SK-N-SH (cell line): ENCODE measurements around the gene ACOXL. TPM values are rescaled to one million over a fixed set of nuclear protein-coding genes. Genes with fewer than 3 reads are reported as not detected.

Source experiments
- CTCF ChIA-PET: fragments of 300-600, 350-600 bp; formaldehyde crosslinking; extraction: SDS; loops from one replicate; lab custom pipeline; 2021; lab: Yijun Ruan, JAX
- POLR2A ChIA-PET: fragments of 350-600 bp; sonication (Branson Sonifier 250); formaldehyde crosslinking; extraction: SDS; loops from one replicate; lab custom pipeline; 2020; ENCODE audit warnings: antibody characterized with exemption, inconsistent platforms; lab: Yijun Ruan, JAX
- DNase-seq: peaks from one replicate; pipeline ENCODE4 v3.0.0; 2012
- H2AFZ ChIP-seq: fragments of 200-600 bp; sonication (generic); 2 replicates; pipeline ENCODE4 v1.8.1; 2016; ENCODE audit warnings: antibody characterized with exemption, mild to moderate bottlenecking, low read depth
- H3F3A ChIP-seq: fragments of 200-600 bp; sonication (generic); replicated peaks from 2 replicates; pipeline ENCODE3; 2016; ENCODE audit warnings: antibody characterized with exemption, mild to moderate bottlenecking; ENCODE audit not compliant: insufficient read depth
- H3K27ac ChIP-seq, 2 experiments: fragments of 200-500 bp in 1 of 2; fragments of 200-600 bp in 1 of 2; sonication (Bioruptor generic) in 1 of 2; sonication (generic), shearing (Covaris generic) in 1 of 2; 2 replicates each; pipeline versions ENCODE4 v1.5.1 to v1.6.1; 2014 to 2016; ENCODE audit warnings: low read depth in 2 of 2, inconsistent platforms in 1 of 2, low read length in 1 of 2, mild to moderate bottlenecking in 1 of 2, mixed read lengths in 1 of 2
- H3K27me3 ChIP-seq: fragments of 200-600 bp; sonication (generic), shearing (Covaris generic); 2 replicates; pipeline ENCODE4 v1.6.1; 2016; ENCODE audit warnings: mixed run types; ENCODE audit not compliant: insufficient read depth
- H3K36me3 ChIP-seq, 2 experiments: fragments of 200-500 bp in 1 of 2; fragments of 200-600 bp in 1 of 2; sonication (Bioruptor generic) in 1 of 2; sonication (generic) in 1 of 2; replicated peaks in 1 of 2; 2 replicates each; pipeline versions ENCODE3 to v1.5.1; 2014 to 2016; ENCODE audit warnings: low read length in 1 of 2, mild to moderate bottlenecking in 1 of 2; ENCODE audit not compliant: insufficient read depth in 2 of 2, control insufficient read depth in 1 of 2
- H3K4me1 ChIP-seq, 2 experiments: fragments of 200-500 bp in 1 of 2; fragments of 200-600 bp in 1 of 2; sonication (Bioruptor generic) in 1 of 2; sonication (generic), shearing (Covaris generic) in 1 of 2; 2 replicates each; pipeline versions ENCODE4 v1.5.1 to v1.6.1; 2014 to 2016; ENCODE audit warnings: low read depth in 1 of 2, low read length in 1 of 2, mixed run types in 1 of 2; ENCODE audit not compliant: insufficient read depth in 2 of 2, control insufficient read depth in 1 of 2
- H3K4me2 ChIP-seq: fragments of 200-600 bp; sonication (generic), shearing (Covaris generic); 2 replicates; pipeline ENCODE4 v1.6.1; 2017; ENCODE audit warnings: mixed run types
- H3K4me3 ChIP-seq, 2 experiments: fragments of 200-500 bp in 1 of 2; fragments of 200-600 bp in 1 of 2; sonication (Bioruptor generic) in 1 of 2; sonication (generic), shearing (Covaris generic) in 1 of 2; 2 replicates each; pipeline versions ENCODE4 v1.5.1 to v1.8.1; 2014 to 2016; ENCODE audit warnings: low read depth in 2 of 2, inconsistent platforms in 1 of 2, low read length in 1 of 2, mild to moderate bottlenecking in 1 of 2, mixed read lengths in 1 of 2, moderate library complexity in 1 of 2
- H3K79me2 ChIP-seq: fragments of 200-600 bp; sonication (generic); 2 replicates; pipeline ENCODE4 v1.8.1; 2017; ENCODE audit warnings: mild to moderate bottlenecking; ENCODE audit not compliant: insufficient read depth
- H3K9ac ChIP-seq: fragments of 200-600 bp; sonication (generic); 2 replicates; pipeline ENCODE4 v1.6.1; 2017; ENCODE audit warnings: mixed run types
- H3K9me2 ChIP-seq: fragments of 200-600 bp; sonication (generic); 2 replicates; pipeline ENCODE4 v1.6.1; 2017; ENCODE audit warnings: mixed run types
- H3K9me3 ChIP-seq: fragments of 200-600 bp; sonication (generic); 2 replicates; pipeline ENCODE4 v1.6.1; 2017; ENCODE audit warnings: mixed run types, mild to moderate bottlenecking, moderate library complexity
- H4K20me1 ChIP-seq: fragments of 200-600 bp; sonication (generic); 2 replicates; pipeline ENCODE4 v1.6.1; 2017; ENCODE audit warnings: mild to moderate bottlenecking, mixed run types; ENCODE audit not compliant: insufficient read depth
- ELF1 ChIP-seq: IDR thresholded peaks from 2 replicates; pipeline ENCODE4 v1.4.0; 2012
- EP300 ChIP-seq, 2 experiments: IDR thresholded peaks; 2 replicates each; pipeline versions ENCODE4 v1.4.0 to v1.6.1; 2012; ENCODE audit warnings: borderline replicate concordance in 1 of 2, low read depth in 1 of 2, low read length in 1 of 2
- FOXM1 ChIP-seq: IDR thresholded peaks from 2 replicates; pipeline ENCODE4 v1.4.0; 2012; ENCODE audit warnings: low read depth, mild to moderate bottlenecking
- GATA2 ChIP-seq: sonication (generic); formaldehyde crosslinking; IDR thresholded peaks from 2 replicates; pipeline ENCODE4 v1.5.0; 2020; ENCODE audit warnings: mild to moderate bottlenecking, missing genetic modification reagents
- JUND ChIP-seq: IDR thresholded peaks from 2 replicates; pipeline ENCODE4 v1.4.0; 2012
- NFIC ChIP-seq: IDR thresholded peaks from 2 replicates; pipeline ENCODE4 v1.4.0; 2012; ENCODE audit warnings: borderline replicate concordance
- POLR2AphosphoS5 ChIP-seq: IDR thresholded peaks from 2 replicates; pipeline ENCODE4 v1.6.1; 2012; ENCODE audit warnings: low read depth, low read length
- RAD21 ChIP-seq: IDR thresholded peaks from 2 replicates; pipeline ENCODE4 v1.6.1; 2012; ENCODE audit warnings: mild to moderate bottlenecking, low read length
- RXRA ChIP-seq: IDR thresholded peaks from 2 replicates; pipeline ENCODE4 v1.4.0; 2012; ENCODE audit warnings: low read depth, mild to moderate bottlenecking, borderline replicate concordance
- WGBS: methylation state at CpG from one replicate; pipeline ENCODE4 v1.1.6; 2017; ENCODE audit warnings: low lambda C conversion rate; 5-methylcytosine and 5-hydroxymethylcytosine counted together
- polyA plus RNA-seq, 3 experiments: library from polyadenylated mRNA; depleted of rRNA; stranded (reverse); fragments of >200 nt; gene quantifications; 2 replicates each; pipeline ENCODE4 v1.2.3, GENCODE V29; 2012
- TF ChIP-seq, protein P1 (sequence below): IDR thresholded peaks from 2 replicates; pipeline ENCODE4; 2012
- TF ChIP-seq, protein P2 (sequence below): fragments of 150-350 bp; IDR thresholded peaks from 2 replicates; pipeline ENCODE4 v1.6.1; 2016; ENCODE audit warnings: mild to moderate bottlenecking, low read depth, low read length
- TF ChIP-seq, protein P3 (sequence below): fragments of 200-600 bp; sonication (generic); IDR thresholded peaks from 2 replicates; pipeline ENCODE4 v1.6.1; 2017; ENCODE audit warnings: antibody characterized with exemption, mild to moderate bottlenecking, moderate library complexity

The ACOXL gene
- polyA plus RNA-seq, 1 of the 3 experiments (the other 2 are of a cell fraction): not detected

DNA sequence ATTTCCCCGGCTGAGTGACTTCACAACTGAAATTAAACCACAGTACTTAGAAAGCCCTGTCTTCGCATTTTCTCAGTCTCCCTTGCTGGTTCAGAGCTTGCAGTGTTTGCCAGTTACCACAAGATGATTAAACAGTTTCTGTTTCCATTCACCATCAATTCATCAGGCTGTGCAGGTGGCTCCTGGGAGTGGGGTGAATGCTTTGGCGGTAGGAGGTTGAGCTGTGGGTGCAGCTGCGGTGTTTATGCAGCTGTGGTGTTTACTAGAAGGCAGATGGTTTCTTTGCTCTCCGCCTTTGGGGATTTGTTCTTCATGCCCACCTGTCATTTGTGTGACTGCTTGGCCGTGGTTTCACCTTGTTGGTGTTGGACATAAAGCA lies 16.1 kb downstream of the ACOXL start (continued):
- no peak for TF ChIP-seq FOXM1
- TF ChIP-seq, protein P1, sequence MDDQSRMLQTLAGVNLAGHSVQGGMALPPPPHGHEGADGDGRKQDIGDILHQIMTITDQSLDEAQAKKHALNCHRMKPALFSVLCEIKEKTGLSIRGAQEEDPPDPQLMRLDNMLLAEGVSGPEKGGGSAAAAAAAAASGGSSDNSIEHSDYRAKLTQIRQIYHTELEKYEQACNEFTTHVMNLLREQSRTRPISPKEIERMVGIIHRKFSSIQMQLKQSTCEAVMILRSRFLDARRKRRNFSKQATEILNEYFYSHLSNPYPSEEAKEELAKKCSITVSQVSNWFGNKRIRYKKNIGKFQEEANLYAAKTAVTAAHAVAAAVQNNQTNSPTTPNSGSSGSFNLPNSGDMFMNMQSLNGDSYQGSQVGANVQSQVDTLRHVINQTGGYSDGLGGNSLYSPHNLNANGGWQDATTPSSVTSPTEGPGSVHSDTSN: no peak
- no peak for TF ChIP-seq GATA2 (CRISPR knock-in tag)
- TF ChIP-seq, all 33 proteins: peak for 0

DNA sequence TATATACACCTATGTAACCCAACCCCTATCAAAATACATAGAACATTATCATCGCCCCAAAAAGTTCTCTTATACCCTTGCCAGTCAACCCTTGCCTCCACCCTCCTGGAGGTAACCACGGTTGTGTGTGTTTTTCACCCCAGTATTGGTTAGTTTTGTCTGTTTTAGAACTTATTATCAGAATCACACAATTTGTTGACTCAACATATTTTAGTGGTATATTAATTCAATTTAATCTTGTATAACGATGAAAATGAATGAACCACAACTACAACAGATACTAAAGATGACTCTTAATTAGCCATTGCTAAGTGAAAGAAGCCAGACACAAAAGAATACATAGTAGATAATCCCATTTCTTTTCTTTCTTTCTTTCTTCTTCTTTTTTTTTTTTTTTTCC lies 19.3 kb downstream of the ACOXL start:
- 47% methylated on average over 3 of the region's 3 CpGs for WGBS
- no peaks in the 10 kb centered on the region for H3K9me2 ChIP-seq
- no peak for TF ChIP-seq NFIC
- TF ChIP-seq, protein P2, sequence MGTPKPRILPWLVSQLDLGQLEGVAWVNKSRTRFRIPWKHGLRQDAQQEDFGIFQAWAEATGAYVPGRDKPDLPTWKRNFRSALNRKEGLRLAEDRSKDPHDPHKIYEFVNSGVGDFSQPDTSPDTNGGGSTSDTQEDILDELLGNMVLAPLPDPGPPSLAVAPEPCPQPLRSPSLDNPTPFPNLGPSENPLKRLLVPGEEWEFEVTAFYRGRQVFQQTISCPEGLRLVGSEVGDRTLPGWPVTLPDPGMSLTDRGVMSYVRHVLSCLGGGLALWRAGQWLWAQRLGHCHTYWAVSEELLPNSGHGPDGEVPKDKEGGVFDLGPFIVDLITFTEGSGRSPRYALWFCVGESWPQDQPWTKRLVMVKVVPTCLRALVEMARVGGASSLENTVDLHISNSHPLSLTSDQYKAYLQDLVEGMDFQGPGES: no peak
- DNase-seq: no peak
- no peak overlapping the region for H3K9ac ChIP-seq
- no peak overlapping the region for H3K4me3 ChIP-seq
- no peaks in the 10 kb centered on the region for H3F3A ChIP-seq
- no peaks in the 10 kb centered on the region for H3K79me2 ChIP-seq
- H2AFZ ChIP-seq: no peak overlapping the region
- H3K9me3 ChIP-seq: no peaks in the 10 kb centered on the region
- peaks cover 18% of the 10 kb centered on the region; the same call in 1 of the 2 replicates for H3K27me3 ChIP-seq
- no peaks in the 10 kb centered on the region; a peak in 1 of 4 replicates for H3K4me1 ChIP-seq
- CTCF ChIA-PET: no interaction called here
- no peak overlapping the region for H3K4me2 ChIP-seq
- no peaks in the 10 kb centered on the region for H3K36me3 ChIP-seq
- no peak overlapping the region for H3K27ac ChIP-seq
- POLR2A ChIA-PET: no interaction called here
- no peaks in the 10 kb centered on the region for H4K20me1 ChIP-seq

DNA sequence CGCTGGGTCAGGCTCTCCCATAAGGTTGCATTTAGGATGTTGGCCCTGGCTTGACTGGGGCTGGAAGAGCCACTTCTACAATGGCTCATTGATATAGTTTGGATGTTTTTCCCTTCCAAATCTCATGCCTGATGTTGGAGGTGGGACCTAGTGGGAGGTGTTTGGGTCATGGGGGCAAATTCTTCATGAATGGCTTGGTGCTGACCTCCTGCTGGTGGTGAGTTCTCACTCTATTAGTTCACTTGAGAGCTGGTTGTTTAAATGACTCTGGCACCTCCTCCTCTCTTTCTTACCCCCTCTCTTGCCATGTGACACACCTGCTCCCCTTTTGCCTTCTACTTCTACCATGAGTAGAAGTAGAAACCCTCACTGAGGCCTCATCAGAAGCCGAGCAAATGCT lies 20.5 kb downstream of the ACOXL start:
- no peak overlapping the region for H3K27ac ChIP-seq
- DNase-seq: no peak
- no peak overlapping the region for H3K4me3 ChIP-seq
- no peaks in the 10 kb centered on the region for H3K9me3 ChIP-seq
- H3K9ac ChIP-seq: no peak overlapping the region
- H4K20me1 ChIP-seq: no peaks in the 10 kb centered on the region
- WGBS: 34% methylated on average over 2 of the region's 2 CpGs
- no peaks in the 10 kb centered on the region for H3K36me3 ChIP-seq
- no peak overlapping the region for H3K4me2 ChIP-seq
- no peak overlapping the region for H2AFZ ChIP-seq
- no peaks in the 10 kb centered on the region for H3K79me2 ChIP-seq
- H3F3A ChIP-seq: no peaks in the 10 kb centered on the region
- no peaks in the 10 kb centered on the region for H3K9me2 ChIP-seq
- peaks cover 15% of the 10 kb centered on the region; the same call in 1 of the 2 replicates for H3K27me3 ChIP-seq
- CTCF ChIA-PET: interaction anchor here (5.5 kb wide), 1 partner anchor 17 kb away, joined by 59 read pairs; no protein-coding TSS in a partner anchor
- TF ChIP-seq JUND (no peak), EP300 (IDR thresholded peaks at IDR 0.05; ENCODE audit: borderline replicate concordance in 1 of 2, low read depth in 1 of 2, low read length in 1 of 2) (no peak), RXRA (no peak), POLR2AphosphoS5 (no peak), ELF1 (no peak), RAD21 (no peak), NFIC (no peak)
- TF ChIP-seq, protein P3, sequence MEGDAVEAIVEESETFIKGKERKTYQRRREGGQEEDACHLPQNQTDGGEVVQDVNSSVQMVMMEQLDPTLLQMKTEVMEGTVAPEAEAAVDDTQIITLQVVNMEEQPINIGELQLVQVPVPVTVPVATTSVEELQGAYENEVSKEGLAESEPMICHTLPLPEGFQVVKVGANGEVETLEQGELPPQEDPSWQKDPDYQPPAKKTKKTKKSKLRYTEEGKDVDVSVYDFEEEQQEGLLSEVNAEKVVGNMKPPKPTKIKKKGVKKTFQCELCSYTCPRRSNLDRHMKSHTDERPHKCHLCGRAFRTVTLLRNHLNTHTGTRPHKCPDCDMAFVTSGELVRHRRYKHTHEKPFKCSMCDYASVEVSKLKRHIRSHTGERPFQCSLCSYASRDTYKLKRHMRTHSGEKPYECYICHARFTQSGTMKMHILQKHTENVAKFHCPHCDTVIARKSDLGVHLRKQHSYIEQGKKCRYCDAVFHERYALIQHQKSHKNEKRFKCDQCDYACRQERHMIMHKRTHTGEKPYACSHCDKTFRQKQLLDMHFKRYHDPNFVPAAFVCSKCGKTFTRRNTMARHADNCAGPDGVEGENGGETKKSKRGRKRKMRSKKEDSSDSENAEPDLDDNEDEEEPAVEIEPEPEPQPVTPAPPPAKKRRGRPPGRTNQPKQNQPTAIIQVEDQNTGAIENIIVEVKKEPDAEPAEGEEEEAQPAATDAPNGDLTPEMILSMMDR: no peak
- TF ChIP-seq, all 33 proteins: peak for 0
- POLR2A ChIA-PET: no interaction called here
- no peaks in the 10 kb centered on the region; a peak in 1 of 4 replicates for H3K4me1 ChIP-seq
